GM03348 (cell line): ENCODE data around the gene CCDC54.

Source experiments
- DNase-seq: peaks from one replicate; pipeline ENCODE4 v3.0.0; 2012; ENCODE audit warnings: low spot score

CCDC54 gene

GRCh38 chr3:107394502-107394901, 17.3 kb downstream of the CCDC54 start:
- no peak for DNase-seq

GRCh38 chr3:107395066-107395465, 17.8 kb downstream of the CCDC54 start:
- no peak for DNase-seq

- DNase-seq: no peak
Measured at GRCh38 chr3:107401301-107401700, 24.1 kb downstream of the CCDC54 start.

GRCh38 chr3:107402214-107402613, 25.0 kb downstream of the CCDC54 start:
- no peak for DNase-seq

GRCh38 chr3:107404727-107405469, 27.7 kb downstream of the CCDC54 start:
- DNase-seq: peak; percentile 73

GRCh38 chr3:107407355-107407754, 30.1 kb downstream of the CCDC54 start:
- DNase-seq: no peak

GRCh38 chr3:107408513-107408912, 31.3 kb downstream of the CCDC54 start:
- no peak for DNase-seq

GRCh38 chr3:107409365-107409764, 32.1 kb downstream of the CCDC54 start:
- no peak for DNase-seq

- DNase-seq: peak; percentile 15
Measured at GRCh38 chr3:107410606-107411005, 33.4 kb downstream of the CCDC54 start.

GRCh38 chr3:107411056-107411455, 33.8 kb downstream of the CCDC54 start:
- no peak for DNase-seq

GRCh38 chr3:107411779-107412178, 34.5 kb downstream of the CCDC54 start:
- no peak for DNase-seq

- DNase-seq: peak; percentile 22
Measured at GRCh38 chr3:107412376-107412775, 35.1 kb downstream of the CCDC54 start.

GRCh38 chr3:107413264-107413663, 36.0 kb downstream of the CCDC54 start:
- DNase-seq: no peak

GRCh38 chr3:107414325-107414964, 37.2 kb downstream of the CCDC54 start:
- no peak for DNase-seq

- no peak for DNase-seq
Measured at GRCh38 chr3:107416138-107416537, 38.9 kb downstream of the CCDC54 start.

GRCh38 chr3:107416886-107417285, 39.6 kb downstream of the CCDC54 start:
- peak; percentile 25 for DNase-seq

GRCh38 chr3:107421170-107421792, 44.0 kb downstream of the CCDC54 start:
- peak; percentile 62 for DNase-seq

- no peak for DNase-seq
Measured at GRCh38 chr3:107421881-107422280, 44.6 kb downstream of the CCDC54 start.

- DNase-seq: no peak
Measured at GRCh38 chr3:107425033-107425432, 47.8 kb downstream of the CCDC54 start.

GRCh38 chr3:107426223-107426622, 49.0 kb downstream of the CCDC54 start:
- no peak for DNase-seq
